Transverse colon (tissue), 4 donors: ENCODE measurements around the gene IL12RB1.

ENCODE experiments used
- EP300 ChIP-seq: sonication (generic); formaldehyde crosslinking; IDR thresholded peaks from one replicate; pipeline ENCODE4 v1.6.1; 2017; ENCODE audit warnings: antibody characterized with exemption, low read depth
- POLR2AphosphoS5 ChIP-seq, 3 donors: sonication (generic); formaldehyde crosslinking; IDR thresholded peaks; one replicate each; pipeline ENCODE4 v1.6.1; 2016; ENCODE audit warnings: antibody characterized with exemption in 3 of 3
- TF ChIP-seq, protein P1 (sequence below), 5 experiments: fragments of 200-600 bp in 3 of 5; fragments of 450-650 bp in 2 of 5; sonication (generic) in 3 of 5; IDR thresholded peaks; 1 replicate in 2 of 5; 2 replicates in 3 of 5; pipeline ENCODE4 v1.5.1; 2016 to 2017; ENCODE audit warnings: antibody characterized with exemption in 5 of 5, inconsistent platforms in 3 of 5, mild to moderate bottlenecking in 2 of 5, moderate library complexity in 1 of 5

DNA sequence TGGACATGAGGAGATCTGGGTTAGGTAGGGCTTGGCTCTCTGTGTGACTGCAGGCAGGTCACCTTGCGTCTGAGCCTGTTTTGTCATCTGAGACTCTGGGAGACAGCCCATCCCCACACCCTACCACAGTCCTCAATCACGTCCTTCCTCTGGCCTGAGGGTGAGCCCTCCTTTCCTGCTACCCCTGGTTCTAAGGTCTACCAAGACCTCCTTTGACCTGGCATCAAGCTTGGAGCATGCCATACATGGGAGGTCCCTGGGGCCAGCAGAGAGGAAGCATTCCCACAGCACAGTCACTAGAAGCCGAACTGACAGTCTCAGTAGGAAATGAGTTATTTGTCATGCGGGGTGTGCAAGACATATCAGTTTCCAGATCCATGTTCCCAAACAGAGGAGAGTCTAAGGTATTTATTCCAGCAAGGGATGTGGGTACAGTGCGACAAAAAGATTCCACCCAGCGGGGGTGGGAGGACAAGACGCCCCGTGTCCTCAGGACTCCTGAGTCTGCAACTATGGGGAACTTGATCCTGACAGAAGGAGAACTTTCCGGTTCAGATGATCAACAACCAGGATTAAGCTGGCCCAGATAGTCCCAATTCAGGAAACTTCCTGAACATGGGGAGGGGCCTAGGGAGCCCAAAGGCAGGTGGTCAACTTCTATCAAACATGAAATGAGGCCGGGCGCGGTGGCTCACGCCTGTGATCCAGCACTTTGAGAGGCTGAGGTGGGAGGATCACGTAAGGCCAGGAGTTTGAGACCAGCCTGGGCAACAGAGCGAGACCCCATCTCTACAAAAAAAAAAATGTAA lies 69.3 kb downstream of the IL12RB1 start:
- TF ChIP-seq POLR2AphosphoS5 (IDR thresholded peaks at IDR 0.05) (no peak), EP300 (no peak)
- TF ChIP-seq, protein P1, sequence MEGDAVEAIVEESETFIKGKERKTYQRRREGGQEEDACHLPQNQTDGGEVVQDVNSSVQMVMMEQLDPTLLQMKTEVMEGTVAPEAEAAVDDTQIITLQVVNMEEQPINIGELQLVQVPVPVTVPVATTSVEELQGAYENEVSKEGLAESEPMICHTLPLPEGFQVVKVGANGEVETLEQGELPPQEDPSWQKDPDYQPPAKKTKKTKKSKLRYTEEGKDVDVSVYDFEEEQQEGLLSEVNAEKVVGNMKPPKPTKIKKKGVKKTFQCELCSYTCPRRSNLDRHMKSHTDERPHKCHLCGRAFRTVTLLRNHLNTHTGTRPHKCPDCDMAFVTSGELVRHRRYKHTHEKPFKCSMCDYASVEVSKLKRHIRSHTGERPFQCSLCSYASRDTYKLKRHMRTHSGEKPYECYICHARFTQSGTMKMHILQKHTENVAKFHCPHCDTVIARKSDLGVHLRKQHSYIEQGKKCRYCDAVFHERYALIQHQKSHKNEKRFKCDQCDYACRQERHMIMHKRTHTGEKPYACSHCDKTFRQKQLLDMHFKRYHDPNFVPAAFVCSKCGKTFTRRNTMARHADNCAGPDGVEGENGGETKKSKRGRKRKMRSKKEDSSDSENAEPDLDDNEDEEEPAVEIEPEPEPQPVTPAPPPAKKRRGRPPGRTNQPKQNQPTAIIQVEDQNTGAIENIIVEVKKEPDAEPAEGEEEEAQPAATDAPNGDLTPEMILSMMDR (IDR thresholded peaks at IDR 0.05) = no peak
